HepG2 (cell line): ENCODE data around the gene NDEL1. TPM values are rescaled to one million over a fixed set of nuclear protein-coding genes. Genes with fewer than 3 reads are reported as not detected.
A peak's percentile ranks its signal among the peaks of the same experiment; 100 is the strongest.

Experiments used
- ATRX ChIP-seq: sonication (generic); formaldehyde crosslinking; IDR thresholded peaks from 2 replicates; pipeline ENCODE4 v1.4.0; 2020; ENCODE audit warnings: missing genetic modification reagents, borderline replicate concordance
- CAMTA2 ChIP-seq: sonication (generic); formaldehyde crosslinking; IDR thresholded peaks from 2 replicates; pipeline ENCODE4 v1.4.0; 2020; ENCODE audit warnings: mild to moderate bottlenecking, missing genetic modification reagents, borderline replicate concordance
- CHD4 ChIP-seq: fragments of 200-600 bp; sonication (generic); IDR thresholded peaks from 2 replicates; pipeline ENCODE4 v1.7.0; 2017; ENCODE audit warnings: mild to moderate bottlenecking, low read length, borderline replicate concordance
- DR1 ChIP-seq: sonication (generic); formaldehyde crosslinking; IDR thresholded peaks from 2 replicates; pipeline ENCODE4 v1.8.0; 2021; ENCODE audit warnings: mild to moderate bottlenecking, missing genetic modification reagents, inconsistent platforms
- FOXO1 ChIP-seq: sonication (generic); formaldehyde crosslinking; IDR thresholded peaks from 2 replicates; pipeline ENCODE4 v1.4.0; 2020; ENCODE audit warnings: missing genetic modification reagents
- HES4 ChIP-seq: sonication (generic); formaldehyde crosslinking; IDR thresholded peaks from 2 replicates; pipeline ENCODE4 v1.9.0; 2021; ENCODE audit warnings: mild to moderate bottlenecking, missing genetic modification reagents, borderline replicate concordance
- KDM4B ChIP-seq: sonication (generic); formaldehyde crosslinking; IDR thresholded peaks from 2 replicates; pipeline ENCODE4 v1.4.0; 2020; ENCODE audit warnings: missing genetic modification reagents
- MEIS1 ChIP-seq: sonication (generic); formaldehyde crosslinking; IDR thresholded peaks from 2 replicates; pipeline ENCODE4 v1.9.0; 2021; ENCODE audit warnings: mild to moderate bottlenecking, missing genetic modification reagents, moderate library complexity, borderline replicate concordance
- POLR2G ChIP-seq: fragments of 200-400 bp; formaldehyde crosslinking; IDR thresholded peaks from 2 replicates; pipeline ENCODE4 v1.6.1; 2018; ENCODE audit warnings: mild to moderate bottlenecking, low read depth, low read length, moderate library complexity
- RBFOX2 ChIP-seq: fragments of 200-400 bp; formaldehyde crosslinking; IDR thresholded peaks from 2 replicates; pipeline ENCODE4 v1.6.1; 2017; ENCODE audit warnings: low read depth, mild to moderate bottlenecking, low read length
- TSC22D2 ChIP-seq: sonication (generic); formaldehyde crosslinking; IDR thresholded peaks from 2 replicates; pipeline ENCODE4 v1.5.1; 2020; ENCODE audit warnings: missing genetic modification reagents, mild to moderate bottlenecking, borderline replicate concordance
- ZNF317 ChIP-seq: sonication (generic); formaldehyde crosslinking; IDR thresholded peaks from 2 replicates; pipeline ENCODE4 v1.5.0; 2020; ENCODE audit warnings: mild to moderate bottlenecking, missing genetic modification reagents
- ZNF329 ChIP-seq: sonication (generic); formaldehyde crosslinking; IDR thresholded peaks from 2 replicates; pipeline ENCODE4 v1.9.0; 2021; ENCODE audit warnings: low read depth, mild to moderate bottlenecking, missing genetic modification reagents
- polyA plus RNA-seq, 8 experiments: library from polyadenylated mRNA; depleted of rRNA in 3 of 8; stranded (reverse) in 7 of 8; unstranded in 1 of 8; fragments of >200 nt; fragmentation: Illumina TruSeq in 4 of 8; extraction: Trizol in 4 of 8; gene quantifications; 2 replicates each; pipeline versions ENCODE4 v1.2.1 to v1.2.3, GENCODE V29; 2011 to 2016; ENCODE audit warnings: low read depth in 4 of 8, missing spikeins in 1 of 8, mixed read lengths in 1 of 8; ENCODE audit not compliant: insufficient read depth in 1 of 8
- total RNA-seq, 5 experiments: library from RNA; depleted of rRNA; stranded (reverse); fragments of >200 nt; fragmentation: Illumina TruSeq; extraction: Trizol; gene quantifications; 2 replicates each; pipeline ENCODE4 v1.2.3, GENCODE V29; 2016; ENCODE audit warnings: low read depth in 1 of 5
- TF ChIP-seq, protein P1 (sequence below): sonication (generic); formaldehyde crosslinking; IDR thresholded peaks from 2 replicates; pipeline ENCODE4 v1.8.1; 2023; ENCODE audit warnings: mild to moderate bottlenecking, missing genetic modification reagents
- TF ChIP-seq, protein P2 (sequence below): sonication (generic); formaldehyde crosslinking; IDR thresholded peaks from 2 replicates; pipeline ENCODE4 v1.8.1; 2022; ENCODE audit warnings: mild to moderate bottlenecking, missing genetic modification reagents
- TF ChIP-seq, protein P3 (sequence below): sonication (generic); formaldehyde crosslinking; IDR thresholded peaks from 2 replicates; pipeline ENCODE4 v1.5.1; 2020; ENCODE audit warnings: mild to moderate bottlenecking, missing genetic modification reagents, borderline replicate concordance
- TF ChIP-seq, protein P4 (sequence below): sonication (generic); formaldehyde crosslinking; IDR thresholded peaks from 2 replicates; pipeline ENCODE4 v1.5.1; 2020; ENCODE audit warnings: mild to moderate bottlenecking, moderate library complexity, missing genetic modification reagents
- TF ChIP-seq, protein P5 (sequence below): sonication (generic); formaldehyde crosslinking; IDR thresholded peaks from 2 replicates; pipeline ENCODE4 v1.5.0; 2020; ENCODE audit warnings: mild to moderate bottlenecking, missing genetic modification reagents

Gene NDEL1
- total and polyA plus RNA-seq, 2 of the 13 experiments (the other 11 are each of a cell fraction or from before 2014, with no cell fraction given): 59.8 to 153 TPM

DNA sequence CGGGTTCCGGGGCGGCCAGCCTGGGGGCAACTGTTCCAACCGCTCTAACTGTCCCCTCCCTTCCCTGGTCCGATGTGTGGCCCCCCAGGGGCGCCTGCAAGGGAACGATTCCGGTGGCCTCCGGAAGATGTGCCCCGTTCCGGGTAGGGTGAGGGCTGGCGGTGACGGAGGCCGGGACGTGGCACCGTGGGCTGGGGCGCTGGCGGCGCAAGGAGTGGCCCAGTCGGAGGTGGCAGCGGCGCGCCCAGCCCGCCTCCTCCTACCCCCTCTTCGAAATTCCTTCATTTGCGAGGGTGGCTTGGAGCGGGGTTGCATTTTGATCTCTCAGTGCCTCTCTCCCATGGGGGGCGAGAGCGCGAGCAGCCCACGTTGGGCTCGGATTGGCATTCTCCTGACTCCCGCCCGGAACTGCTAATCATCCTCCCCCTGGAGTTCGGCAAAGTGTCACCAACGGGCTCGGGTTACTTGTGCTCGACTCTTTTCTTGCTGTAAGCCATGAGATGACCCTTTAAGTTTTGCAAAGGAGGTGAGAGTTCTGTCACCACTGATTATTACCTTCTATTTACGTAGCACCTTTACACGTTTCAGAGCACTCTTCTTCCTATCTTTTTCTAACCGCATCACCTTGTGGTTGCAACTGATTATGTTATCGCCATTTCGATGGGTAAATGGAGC, 622 bp downstream of the NDEL1 start (continued):
- TF ChIP-seq, protein P1, sequence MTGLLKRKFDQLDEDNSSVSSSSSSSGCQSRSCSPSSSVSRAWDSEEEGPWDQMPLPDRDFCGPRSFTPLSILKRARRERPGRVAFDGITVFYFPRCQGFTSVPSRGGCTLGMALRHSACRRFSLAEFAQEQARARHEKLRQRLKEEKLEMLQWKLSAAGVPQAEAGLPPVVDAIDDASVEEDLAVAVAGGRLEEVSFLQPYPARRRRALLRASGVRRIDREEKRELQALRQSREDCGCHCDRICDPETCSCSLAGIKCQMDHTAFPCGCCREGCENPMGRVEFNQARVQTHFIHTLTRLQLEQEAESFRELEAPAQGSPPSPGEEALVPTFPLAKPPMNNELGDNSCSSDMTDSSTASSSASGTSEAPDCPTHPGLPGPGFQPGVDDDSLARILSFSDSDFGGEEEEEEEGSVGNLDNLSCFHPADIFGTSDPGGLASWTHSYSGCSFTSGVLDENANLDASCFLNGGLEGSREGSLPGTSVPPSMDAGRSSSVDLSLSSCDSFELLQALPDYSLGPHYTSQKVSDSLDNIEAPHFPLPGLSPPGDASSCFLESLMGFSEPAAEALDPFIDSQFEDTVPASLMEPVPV (CRISPR knock-in tag): no peak
- TF ChIP-seq CAMTA2: no peak
- no peak for TF ChIP-seq ZNF317 (CRISPR knock-in tag)
- no peak for TF ChIP-seq DR1 (CRISPR knock-in tag)
- TF ChIP-seq, protein P2, sequence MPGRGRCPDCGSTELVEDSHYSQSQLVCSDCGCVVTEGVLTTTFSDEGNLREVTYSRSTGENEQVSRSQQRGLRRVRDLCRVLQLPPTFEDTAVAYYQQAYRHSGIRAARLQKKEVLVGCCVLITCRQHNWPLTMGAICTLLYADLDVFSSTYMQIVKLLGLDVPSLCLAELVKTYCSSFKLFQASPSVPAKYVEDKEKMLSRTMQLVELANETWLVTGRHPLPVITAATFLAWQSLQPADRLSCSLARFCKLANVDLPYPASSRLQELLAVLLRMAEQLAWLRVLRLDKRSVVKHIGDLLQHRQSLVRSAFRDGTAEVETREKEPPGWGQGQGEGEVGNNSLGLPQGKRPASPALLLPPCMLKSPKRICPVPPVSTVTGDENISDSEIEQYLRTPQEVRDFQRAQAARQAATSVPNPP: no peak
- no peak for TF ChIP-seq KDM4B (CRISPR knock-in tag)
- TF ChIP-seq MEIS1: no peak
- TF ChIP-seq, protein P3, sequence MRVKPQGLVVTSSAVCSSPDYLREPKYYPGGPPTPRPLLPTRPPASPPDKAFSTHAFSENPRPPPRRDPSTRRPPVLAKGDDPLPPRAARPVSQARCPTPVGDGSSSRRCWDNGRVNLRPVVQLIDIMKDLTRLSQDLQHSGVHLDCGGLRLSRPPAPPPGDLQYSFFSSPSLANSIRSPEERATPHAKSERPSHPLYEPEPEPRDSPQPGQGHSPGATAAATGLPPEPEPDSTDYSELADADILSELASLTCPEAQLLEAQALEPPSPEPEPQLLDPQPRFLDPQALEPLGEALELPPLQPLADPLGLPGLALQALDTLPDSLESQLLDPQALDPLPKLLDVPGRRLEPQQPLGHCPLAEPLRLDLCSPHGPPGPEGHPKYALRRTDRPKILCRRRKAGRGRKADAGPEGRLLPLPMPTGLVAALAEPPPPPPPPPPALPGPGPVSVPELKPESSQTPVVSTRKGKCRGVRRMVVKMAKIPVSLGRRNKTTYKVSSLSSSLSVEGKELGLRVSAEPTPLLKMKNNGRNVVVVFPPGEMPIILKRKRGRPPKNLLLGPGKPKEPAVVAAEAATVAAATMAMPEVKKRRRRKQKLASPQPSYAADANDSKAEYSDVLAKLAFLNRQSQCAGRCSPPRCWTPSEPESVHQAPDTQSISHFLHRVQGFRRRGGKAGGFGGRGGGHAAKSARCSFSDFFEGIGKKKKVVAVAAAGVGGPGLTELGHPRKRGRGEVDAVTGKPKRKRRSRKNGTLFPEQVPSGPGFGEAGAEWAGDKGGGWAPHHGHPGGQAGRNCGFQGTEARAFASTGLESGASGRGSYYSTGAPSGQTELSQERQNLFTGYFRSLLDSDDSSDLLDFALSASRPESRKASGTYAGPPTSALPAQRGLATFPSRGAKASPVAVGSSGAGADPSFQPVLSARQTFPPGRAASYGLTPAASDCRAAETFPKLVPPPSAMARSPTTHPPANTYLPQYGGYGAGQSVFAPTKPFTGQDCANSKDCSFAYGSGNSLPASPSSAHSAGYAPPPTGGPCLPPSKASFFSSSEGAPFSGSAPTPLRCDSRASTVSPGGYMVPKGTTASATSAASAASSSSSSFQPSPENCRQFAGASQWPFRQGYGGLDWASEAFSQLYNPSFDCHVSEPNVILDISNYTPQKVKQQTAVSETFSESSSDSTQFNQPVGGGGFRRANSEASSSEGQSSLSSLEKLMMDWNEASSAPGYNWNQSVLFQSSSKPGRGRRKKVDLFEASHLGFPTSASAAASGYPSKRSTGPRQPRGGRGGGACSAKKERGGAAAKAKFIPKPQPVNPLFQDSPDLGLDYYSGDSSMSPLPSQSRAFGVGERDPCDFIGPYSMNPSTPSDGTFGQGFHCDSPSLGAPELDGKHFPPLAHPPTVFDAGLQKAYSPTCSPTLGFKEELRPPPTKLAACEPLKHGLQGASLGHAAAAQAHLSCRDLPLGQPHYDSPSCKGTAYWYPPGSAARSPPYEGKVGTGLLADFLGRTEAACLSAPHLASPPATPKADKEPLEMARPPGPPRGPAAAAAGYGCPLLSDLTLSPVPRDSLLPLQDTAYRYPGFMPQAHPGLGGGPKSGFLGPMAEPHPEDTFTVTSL (CRISPR knock-in tag): no peak
- TF ChIP-seq, protein P4, sequence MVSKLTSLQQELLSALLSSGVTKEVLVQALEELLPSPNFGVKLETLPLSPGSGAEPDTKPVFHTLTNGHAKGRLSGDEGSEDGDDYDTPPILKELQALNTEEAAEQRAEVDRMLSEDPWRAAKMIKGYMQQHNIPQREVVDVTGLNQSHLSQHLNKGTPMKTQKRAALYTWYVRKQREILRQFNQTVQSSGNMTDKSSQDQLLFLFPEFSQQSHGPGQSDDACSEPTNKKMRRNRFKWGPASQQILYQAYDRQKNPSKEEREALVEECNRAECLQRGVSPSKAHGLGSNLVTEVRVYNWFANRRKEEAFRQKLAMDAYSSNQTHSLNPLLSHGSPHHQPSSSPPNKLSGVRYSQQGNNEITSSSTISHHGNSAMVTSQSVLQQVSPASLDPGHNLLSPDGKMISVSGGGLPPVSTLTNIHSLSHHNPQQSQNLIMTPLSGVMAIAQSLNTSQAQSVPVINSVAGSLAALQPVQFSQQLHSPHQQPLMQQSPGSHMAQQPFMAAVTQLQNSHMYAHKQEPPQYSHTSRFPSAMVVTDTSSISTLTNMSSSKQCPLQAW (CRISPR knock-in tag): no peak
- TF ChIP-seq ATRX (CRISPR knock-in tag): no peak
- peak; percentile 85 for TF ChIP-seq RBFOX2
- 0 out of 2 replicates have a peak, but pooled peaks have one; percentile 13 for TF ChIP-seq TSC22D2 (CRISPR knock-in tag)
- TF ChIP-seq, protein P5, sequence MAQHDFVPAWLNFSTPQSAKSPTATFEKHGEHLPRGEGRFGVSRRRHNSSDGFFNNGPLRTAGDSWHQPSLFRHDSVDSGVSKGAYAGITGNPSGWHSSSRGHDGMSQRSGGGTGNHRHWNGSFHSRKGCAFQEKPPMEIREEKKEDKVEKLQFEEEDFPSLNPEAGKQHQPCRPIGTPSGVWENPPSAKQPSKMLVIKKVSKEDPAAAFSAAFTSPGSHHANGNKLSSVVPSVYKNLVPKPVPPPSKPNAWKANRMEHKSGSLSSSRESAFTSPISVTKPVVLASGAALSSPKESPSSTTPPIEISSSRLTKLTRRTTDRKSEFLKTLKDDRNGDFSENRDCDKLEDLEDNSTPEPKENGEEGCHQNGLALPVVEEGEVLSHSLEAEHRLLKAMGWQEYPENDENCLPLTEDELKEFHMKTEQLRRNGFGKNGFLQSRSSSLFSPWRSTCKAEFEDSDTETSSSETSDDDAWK (CRISPR knock-in tag): no peak
- no peak for TF ChIP-seq HES4 (CRISPR knock-in tag)
- TF ChIP-seq CHD4: no peak
- no peak for TF ChIP-seq FOXO1
- TF ChIP-seq ZNF329: peak; percentile 59
- TF ChIP-seq POLR2G: no peak
